ENCODE results near the gene SHC2.

Gene SHC2, protein sequence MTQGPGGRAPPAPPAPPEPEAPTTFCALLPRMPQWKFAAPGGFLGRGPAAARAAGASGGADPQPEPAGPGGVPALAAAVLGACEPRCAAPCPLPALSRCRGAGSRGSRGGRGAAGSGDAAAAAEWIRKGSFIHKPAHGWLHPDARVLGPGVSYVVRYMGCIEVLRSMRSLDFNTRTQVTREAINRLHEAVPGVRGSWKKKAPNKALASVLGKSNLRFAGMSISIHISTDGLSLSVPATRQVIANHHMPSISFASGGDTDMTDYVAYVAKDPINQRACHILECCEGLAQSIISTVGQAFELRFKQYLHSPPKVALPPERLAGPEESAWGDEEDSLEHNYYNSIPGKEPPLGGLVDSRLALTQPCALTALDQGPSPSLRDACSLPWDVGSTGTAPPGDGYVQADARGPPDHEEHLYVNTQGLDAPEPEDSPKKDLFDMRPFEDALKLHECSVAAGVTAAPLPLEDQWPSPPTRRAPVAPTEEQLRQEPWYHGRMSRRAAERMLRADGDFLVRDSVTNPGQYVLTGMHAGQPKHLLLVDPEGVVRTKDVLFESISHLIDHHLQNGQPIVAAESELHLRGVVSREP

DNA sequence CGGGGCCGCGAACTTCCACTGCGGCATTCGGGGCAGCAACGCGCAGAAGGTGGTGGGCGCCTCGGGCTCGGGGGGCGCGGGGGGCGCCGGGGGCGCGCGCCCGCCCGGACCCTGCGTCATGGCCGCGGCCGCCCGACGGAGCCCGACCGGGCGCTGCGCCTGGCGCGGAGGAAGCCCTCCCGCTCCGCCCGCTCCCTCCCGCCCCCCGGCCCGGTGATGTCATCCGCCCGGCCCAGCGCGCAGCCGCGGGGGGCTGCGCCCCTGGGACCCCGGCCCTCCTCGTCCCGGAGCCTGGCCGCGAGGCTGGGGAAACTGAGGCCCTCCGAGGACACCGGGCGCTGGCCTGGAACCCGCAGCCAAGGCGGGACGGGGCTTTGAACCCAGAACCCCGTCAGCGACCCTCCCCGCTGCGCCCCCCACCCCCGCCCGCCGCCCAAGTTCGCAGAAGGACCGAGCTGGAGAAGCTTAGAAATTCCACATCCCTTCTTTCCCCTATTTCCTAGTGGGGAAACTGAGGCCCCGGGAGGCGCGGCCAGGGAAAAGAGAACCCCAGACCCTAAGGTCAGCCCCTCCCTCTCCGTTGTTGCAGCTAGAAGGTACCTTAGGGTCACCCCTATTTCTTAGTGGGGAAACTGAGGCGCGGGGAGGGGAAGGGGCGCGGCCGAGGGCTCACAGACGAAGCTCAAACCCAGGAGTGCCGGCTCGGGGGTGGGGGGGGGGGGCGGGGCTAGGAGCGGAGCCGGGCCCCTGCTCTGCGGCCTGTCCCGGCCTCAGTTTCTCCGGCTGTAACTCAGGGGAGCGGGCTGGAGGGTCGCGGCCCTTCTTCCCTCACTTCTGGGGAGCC, at the start of gene SHC2:
TSS of gene SHC2 (minus strand) at position 157 of the 844 bp plus-strand sequence. CDS start at position 120, 37 bp downstream.
- no peak for ATAC-seq

DNA sequence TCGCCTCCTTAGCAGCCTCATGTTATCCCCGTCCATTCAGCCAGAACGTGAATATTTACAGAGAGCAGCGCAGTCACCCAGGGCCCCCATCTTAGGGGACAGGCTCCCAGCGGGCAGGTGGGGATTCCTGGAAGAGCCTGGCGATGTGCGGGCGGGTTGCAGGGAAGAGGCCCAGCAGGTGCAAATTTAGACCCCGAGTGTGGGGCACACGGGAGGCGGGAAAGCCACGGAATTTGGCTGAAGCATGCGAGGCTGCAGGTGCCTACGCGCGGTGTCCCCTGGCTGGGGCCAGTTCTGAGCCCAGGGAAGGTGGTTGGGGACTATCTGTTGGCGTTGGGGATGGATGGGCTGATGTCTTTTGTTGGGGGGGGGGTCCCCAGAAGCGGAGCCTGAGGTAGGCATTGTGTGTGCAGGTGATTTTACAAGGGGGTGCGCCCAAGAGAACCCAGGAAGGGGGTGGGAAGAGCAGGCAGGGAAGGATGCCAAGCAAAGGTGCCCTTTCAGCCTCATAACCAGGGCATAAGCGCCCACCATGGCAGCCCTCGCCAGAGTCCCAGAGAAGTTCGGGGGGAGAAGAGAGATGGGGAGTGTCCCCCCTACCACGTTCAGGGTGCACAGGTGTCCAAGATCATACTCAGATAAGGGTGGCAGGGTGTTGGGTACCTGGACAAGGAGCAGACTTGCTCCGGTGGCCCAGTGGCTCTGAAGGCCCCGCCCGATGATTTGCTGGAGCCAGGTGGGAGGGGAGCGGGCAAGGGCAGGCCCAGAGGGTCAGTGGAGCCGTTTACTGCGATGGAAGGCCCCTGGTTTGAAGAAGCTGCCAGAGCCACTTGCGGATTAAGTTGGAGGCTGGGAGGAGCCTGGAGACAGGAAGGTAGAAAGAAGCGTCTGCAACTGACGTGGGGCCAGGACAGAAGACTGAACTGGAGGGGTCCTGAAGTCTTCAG, 47.6 kb upstream of the SHC2 start:
- ATAC-seq: no peak
- no peaks in the 10 kb centered on the region for H3K27me3 Mint-ChIP-seq
- peak overlapping the region; percentile 97 for H3K27ac Mint-ChIP-seq
- H3K4me3 Mint-ChIP-seq: peak overlapping the region; percentile 94
- H3K9me3 Mint-ChIP-seq: no peaks in the 10 kb centered on the region
- peaks cover 41% of the 10 kb centered on the region for H3K4me1 Mint-ChIP-seq
- peaks cover 14% of the 10 kb centered on the region for H3K36me3 Mint-ChIP-seq

More for the DNA sequence above, at the start of gene SHC2:
- Mint-ChIP-seq H3K27ac (no peak within 1 kb of the TSS), H3K9me3 (peaks cover 14% of the 10 kb centered on the region), H3K36me3 (no peaks in the 10 kb centered on the region), H3K4me3 (peak within 1 kb of the TSS; percentile 63), H3K4me1 (no peaks in the 10 kb centered on the region), H3K27me3 (peaks cover 52% of the 10 kb centered on the region)

DNA sequence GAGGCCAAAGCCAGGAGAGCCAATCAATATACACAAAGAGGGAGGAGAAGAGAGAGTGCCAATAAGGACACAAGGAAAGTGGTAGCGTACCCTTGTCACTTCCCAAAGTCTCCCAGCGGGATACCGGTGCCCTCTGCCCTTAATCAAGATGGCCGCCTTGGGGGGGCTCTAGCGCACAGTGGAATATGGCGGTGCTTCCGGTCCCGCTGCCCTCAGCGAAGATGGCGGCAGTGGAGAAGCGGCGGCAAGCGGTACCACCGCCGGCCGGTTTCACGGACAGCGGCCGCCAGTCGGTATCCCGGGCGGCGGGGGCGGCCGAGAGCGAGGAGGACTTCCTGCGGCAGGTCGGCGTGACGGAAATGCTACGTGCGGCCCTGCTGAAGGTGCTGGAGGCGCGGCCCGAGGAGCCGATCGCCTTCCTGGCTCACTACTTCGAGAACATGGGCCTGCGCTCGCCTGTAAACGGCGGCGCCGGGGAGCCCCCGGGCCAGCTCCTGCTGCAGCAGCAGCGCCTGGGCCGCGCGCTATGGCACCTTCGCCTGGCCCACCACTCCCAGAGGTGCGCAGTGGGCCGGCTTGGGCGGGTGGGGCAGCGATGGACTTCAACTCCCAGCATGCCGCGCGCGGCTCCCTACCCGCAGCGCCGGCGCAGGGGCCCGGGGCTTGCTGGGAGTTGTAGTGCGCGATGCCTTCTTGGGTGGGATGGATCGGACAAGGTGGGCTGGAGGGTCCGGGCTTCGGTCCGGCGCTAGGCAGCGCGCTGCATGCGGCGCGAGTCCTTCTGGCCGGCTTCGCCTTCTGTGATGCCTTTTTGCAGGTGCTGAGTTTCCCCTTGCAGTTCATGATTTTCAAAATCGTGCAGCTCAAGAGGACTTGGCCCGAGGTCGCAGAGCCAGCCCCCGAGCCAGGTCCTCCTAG, 46.7 kb upstream of the SHC2 start, which contains the start of gene TPGS1:
TSS of gene TPGS1 (plus strand) at position 212 of the 918 bp plus-strand sequence. CDS start at position 222, 10 bp downstream.
- H3K36me3 Mint-ChIP-seq: peaks cover 14% of the 10 kb centered on the region
- peak within 1 kb of the TSS; percentile 97 for H3K27ac Mint-ChIP-seq
- H3K4me3 Mint-ChIP-seq: peak within 1 kb of the TSS; percentile 94
- no peaks in the 10 kb centered on the region for H3K27me3 Mint-ChIP-seq
- peaks cover 41% of the 10 kb centered on the region for H3K4me1 Mint-ChIP-seq
- H3K9me3 Mint-ChIP-seq: no peaks in the 10 kb centered on the region
- ATAC-seq: peak; percentile 82

DNA sequence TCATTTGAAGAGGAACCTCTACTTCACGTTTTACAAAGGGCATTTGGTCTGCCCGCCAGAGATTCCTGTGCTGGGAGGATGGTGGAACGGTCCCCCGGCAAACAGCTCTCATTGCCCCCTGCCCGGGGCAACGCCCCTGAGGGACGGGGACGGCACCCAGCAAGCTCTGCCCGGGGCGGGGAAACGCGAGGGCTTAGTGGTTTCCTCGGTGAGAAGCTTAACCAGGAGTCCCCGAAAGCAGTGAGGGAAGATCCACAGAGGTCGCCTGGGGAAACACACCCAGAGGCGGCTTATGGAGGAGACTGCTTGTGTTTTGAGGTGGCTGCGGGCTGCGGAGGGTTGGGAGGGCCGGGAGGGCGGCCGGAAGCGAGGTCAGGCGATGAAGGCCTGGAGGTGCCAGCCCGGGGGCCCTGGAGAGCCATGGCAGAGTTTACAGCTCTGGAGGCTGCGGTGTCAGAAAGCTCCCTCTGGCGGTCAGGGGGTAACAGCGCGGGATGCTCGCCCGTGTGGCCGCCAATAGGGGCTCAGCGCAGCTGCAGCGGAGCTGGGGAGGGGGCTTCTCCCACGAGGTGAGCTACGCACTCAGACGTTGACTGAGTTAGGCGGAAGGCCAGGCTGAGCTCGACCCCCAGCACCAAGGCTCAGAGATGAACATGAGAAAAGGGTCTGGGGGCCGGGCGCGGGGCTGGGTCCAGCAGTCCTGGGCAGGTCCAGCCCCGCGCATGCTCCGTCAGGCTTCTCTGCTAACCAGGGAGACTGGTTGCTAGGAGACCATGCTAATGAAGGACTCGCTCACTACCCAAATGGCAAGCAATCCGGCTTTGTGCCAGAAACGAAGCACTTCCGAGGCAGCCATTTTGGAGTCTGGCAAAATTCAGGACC, 45.8 kb upstream of the SHC2 start:
- peak overlapping the region; percentile 97 for H3K27ac Mint-ChIP-seq

DNA sequence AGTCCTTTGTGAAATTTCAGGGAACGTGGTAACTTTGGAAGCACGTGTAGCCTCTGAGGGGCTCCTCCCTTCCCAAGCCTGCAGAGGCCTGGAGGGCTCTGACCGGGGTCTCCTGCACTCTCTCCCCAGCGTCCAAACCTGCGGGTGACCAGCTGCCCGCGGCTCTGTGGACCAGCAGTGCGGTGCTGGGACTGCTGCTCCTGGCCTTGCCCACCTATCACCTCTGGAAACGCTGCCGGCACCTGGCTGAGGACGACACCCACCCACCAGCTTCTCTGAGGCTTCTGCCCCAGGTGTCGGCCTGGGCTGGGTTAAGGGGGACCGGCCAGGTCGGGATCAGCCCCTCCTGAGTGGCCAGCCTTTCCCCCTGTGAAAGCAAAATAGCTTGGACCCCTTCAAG, 43.8 kb upstream of the SHC2 start:
- Mint-ChIP-seq H3K27ac (no peak overlapping the region), H3K36me3 (peaks cover 14% of the 10 kb centered on the region), H3K27me3 (peaks cover 3% of the 10 kb centered on the region), H3K9me3 (no peaks in the 10 kb centered on the region), H3K4me1 (peaks cover 19% of the 10 kb centered on the region), H3K4me3 (no peak overlapping the region)
- ATAC-seq: no peak

More for the DNA sequence above, 45.8 kb upstream of the SHC2 start:
- H3K9me3 Mint-ChIP-seq: no peaks in the 10 kb centered on the region
- peaks cover 33% of the 10 kb centered on the region for H3K4me1 Mint-ChIP-seq
- H3K36me3 Mint-ChIP-seq: peaks cover 14% of the 10 kb centered on the region
- peak; percentile 89 for ATAC-seq
- no peaks in the 10 kb centered on the region for H3K27me3 Mint-ChIP-seq
- peak overlapping the region; percentile 94 for H3K4me3 Mint-ChIP-seq

DNA sequence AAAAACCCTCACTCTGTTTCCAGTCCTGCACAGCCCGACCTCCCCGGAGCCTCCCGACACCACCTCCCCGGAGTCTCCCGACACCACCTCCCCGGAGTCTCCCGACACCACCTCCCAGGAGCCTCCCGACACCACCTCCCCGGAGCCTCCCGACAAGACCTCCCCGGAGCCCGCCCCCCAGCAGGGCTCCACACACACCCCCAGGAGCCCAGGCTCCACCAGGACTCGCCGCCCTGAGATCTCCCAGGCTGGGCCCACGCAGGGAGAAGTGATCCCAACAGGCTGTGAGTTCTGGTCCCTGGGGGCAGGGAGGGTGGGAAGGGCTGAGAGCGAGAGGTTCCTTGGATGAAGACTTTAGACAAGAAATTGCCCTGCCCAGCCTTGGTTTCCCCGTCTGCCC, 40.8 kb upstream of the SHC2 start:
- H3K4me1 Mint-ChIP-seq: peaks cover 20% of the 10 kb centered on the region
- no peak overlapping the region for H3K4me3 Mint-ChIP-seq
- no peak for ATAC-seq
- H3K9me3 Mint-ChIP-seq: no peaks in the 10 kb centered on the region
- H3K27ac Mint-ChIP-seq: no peak overlapping the region
- H3K36me3 Mint-ChIP-seq: peaks cover 6% of the 10 kb centered on the region
- peaks cover 23% of the 10 kb centered on the region for H3K27me3 Mint-ChIP-seq

DNA sequence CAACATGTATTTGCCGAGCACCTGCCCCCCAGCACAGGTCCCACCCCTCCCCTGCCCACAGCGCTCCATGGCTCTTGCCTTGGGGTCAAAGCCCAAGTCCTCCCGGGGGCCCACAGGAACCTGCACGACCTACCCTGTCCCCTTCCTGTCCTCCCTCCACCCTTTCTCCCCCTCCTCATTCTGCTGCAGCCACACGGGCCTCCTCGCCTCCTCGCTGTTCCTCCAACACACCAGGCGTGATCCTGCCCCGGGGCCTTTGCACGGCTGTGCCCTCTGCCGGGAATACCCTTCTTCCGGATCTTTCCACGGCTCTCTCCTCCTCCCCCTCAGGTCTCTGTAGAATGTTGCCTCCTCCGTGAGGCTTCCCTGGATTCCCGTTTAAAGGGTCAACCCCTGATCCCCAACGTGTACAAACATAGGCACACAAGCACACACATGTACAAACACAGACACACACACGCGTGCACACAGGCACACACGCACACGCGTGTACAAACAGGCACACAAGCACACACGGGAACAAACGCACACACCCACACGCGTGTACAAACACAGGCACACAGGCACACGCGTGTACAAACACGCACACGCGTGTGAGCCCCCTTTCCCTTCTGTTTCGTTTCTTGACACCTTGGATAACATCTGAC, 38.3 kb upstream of the SHC2 start:
- H3K4me3 Mint-ChIP-seq: no peak overlapping the region
- peaks cover 15% of the 10 kb centered on the region for H3K4me1 Mint-ChIP-seq
- ATAC-seq: no peak
- no peak overlapping the region for H3K27ac Mint-ChIP-seq
- H3K36me3 Mint-ChIP-seq: peaks cover 6% of the 10 kb centered on the region
- H3K27me3 Mint-ChIP-seq: peaks cover 42% of the 10 kb centered on the region
- H3K9me3 Mint-ChIP-seq: no peaks in the 10 kb centered on the region

DNA sequence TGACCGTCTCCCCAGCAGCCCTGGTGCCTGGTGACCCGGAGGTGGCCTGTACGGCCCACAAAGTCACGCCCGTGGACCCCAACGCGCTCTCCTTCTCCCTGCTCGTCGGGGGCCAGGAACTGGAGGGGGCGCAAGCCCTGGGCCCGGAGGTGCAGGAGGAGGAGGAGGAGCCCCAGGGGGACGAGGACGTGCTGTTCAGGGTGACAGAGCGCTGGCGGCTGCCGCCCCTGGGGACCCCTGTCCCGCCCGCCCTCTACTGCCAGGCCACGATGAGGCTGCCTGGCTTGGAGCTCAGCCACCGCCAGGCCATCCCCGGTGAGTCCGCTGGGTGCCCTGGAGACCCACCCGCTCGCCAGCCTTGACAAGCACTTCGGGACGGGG, 37.7 kb upstream of the SHC2 start:
- Mint-ChIP-seq H3K27me3 (peaks cover 42% of the 10 kb centered on the region), H3K4me3 (peak overlapping the region; percentile 8), H3K9me3 (peaks cover 3% of the 10 kb centered on the region), H3K4me1 (peaks cover 21% of the 10 kb centered on the region), H3K36me3 (peaks cover 6% of the 10 kb centered on the region), H3K27ac (no peak overlapping the region)
- ATAC-seq: no peak

DNA sequence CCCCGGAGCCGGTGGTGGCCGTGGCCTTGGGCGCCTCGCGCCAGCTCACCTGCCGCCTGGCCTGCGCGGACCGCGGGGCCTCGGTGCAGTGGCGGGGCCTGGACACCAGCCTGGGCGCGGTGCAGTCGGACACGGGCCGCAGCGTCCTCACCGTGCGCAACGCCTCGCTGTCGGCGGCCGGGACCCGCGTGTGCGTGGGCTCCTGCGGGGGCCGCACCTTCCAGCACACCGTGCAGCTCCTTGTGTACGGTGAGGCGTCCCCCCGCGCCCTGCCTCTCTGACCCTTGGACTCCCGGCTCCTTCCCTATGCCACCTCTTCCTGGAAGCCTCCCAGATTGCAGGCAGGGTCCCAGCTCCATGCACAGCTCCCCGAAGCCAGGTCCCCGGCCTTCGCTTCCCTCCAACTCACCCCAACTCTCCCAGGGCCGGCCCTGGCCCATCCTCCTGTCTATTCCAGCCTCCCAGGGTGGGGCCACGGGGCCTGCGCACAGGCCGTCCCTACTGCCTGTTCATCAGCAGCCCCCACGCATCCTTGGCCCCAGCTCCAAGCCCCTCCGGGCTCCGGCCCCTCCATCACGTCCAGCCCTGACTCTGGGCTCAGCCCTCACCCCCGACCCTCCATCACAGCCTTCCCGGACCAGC, 37.2 kb upstream of the SHC2 start:
- H3K4me3 Mint-ChIP-seq: peak overlapping the region; percentile 8
- no peak for ATAC-seq
- H3K27ac Mint-ChIP-seq: no peak overlapping the region
- peaks cover 42% of the 10 kb centered on the region for H3K27me3 Mint-ChIP-seq
- peaks cover 6% of the 10 kb centered on the region for H3K36me3 Mint-ChIP-seq
- H3K4me1 Mint-ChIP-seq: peaks cover 22% of the 10 kb centered on the region
- peaks cover 3% of the 10 kb centered on the region for H3K9me3 Mint-ChIP-seq

DNA sequence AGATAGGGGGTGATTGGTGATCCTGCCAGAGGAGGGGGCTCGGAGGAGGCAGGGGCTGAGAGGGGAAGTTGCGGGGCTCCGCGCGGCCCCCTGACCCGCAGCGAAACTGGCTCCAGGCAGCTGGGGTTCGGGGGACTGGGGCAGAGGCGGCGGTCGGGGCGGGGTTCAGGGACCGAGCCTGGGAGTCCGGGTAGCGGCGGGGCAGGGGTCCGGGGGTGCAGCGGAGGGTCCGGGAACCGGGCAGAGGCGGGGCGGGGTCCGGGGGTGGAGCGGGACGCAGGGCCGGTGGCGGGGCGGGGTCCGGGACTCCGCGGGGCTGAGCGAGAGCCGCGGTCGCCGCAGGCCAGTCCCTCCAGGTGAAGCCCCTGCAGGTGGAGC, 36.6 kb upstream of the SHC2 start:
- peaks cover 6% of the 10 kb centered on the region for H3K36me3 Mint-ChIP-seq
- peaks cover 22% of the 10 kb centered on the region for H3K4me1 Mint-ChIP-seq
- peaks cover 3% of the 10 kb centered on the region for H3K9me3 Mint-ChIP-seq
- peak; percentile 17 for ATAC-seq
- no peak overlapping the region for H3K4me3 Mint-ChIP-seq
- H3K27ac Mint-ChIP-seq: no peak overlapping the region
- peaks cover 42% of the 10 kb centered on the region for H3K27me3 Mint-ChIP-seq

DNA sequence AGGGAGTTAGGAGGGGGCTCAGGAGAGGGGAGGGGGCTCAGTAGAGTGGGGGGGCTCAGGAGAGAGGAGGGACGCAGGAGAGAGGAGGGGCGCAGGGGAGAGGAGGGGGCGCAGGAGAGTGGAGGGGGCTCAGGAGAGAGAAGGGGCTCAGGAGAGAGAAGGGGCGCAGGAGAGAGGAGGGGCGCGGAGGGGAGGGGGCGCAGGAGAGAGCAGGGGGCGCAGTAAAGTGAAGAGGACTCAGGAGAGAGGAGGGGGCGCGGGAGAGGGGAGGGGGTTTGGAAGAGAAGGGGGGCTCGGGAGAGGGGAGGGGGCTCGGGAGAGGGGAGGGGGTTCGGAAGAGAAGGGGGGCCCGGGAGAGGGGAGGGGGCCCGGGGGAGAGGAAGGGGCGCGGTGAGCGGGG, 36.2 kb upstream of the SHC2 start:
- H3K27ac Mint-ChIP-seq: no peak overlapping the region
- peaks cover 3% of the 10 kb centered on the region for H3K9me3 Mint-ChIP-seq
- H3K27me3 Mint-ChIP-seq: peaks cover 42% of the 10 kb centered on the region
- no peak for ATAC-seq
- H3K4me3 Mint-ChIP-seq: no peak overlapping the region
- peaks cover 22% of the 10 kb centered on the region for H3K4me1 Mint-ChIP-seq
- peaks cover 6% of the 10 kb centered on the region for H3K36me3 Mint-ChIP-seq

DNA sequence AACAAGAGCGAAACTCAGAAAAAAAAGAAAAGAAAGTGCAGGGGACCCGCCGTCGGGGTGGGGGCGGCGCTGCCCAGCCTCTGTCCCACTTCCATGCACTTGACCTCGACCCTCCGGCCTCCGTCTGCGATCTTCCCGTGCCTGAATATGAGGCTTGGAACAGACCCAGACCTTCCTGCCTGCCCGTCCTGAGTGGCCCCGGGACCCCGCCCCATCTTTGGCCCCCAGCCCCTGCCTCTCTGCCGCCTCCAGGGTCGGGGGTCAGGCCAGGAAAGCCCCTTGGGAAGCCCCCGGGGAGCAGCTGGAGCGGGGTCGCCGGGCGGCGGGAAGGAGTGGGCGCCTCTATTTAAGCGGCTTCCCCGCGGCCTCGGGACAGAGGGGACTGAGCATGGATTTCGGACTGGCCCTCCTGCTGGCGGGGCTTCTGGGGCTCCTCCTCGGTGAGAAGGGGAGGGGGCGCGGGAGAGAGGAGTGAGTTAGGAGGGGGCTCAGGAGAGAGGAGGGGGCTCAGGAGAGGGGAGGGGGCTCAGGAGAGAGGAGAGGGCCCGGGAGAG, 35.4 kb upstream of the SHC2 start, which contains the start of gene MADCAM1:
TSS of gene MADCAM1 (plus strand) at position 375 of the 554 bp plus-strand sequence. CDS start at position 389, 14 bp downstream.
- peaks cover 22% of the 10 kb centered on the region for H3K4me1 Mint-ChIP-seq
- peaks cover 3% of the 10 kb centered on the region for H3K9me3 Mint-ChIP-seq
- H3K36me3 Mint-ChIP-seq: peaks cover 6% of the 10 kb centered on the region
- H3K27me3 Mint-ChIP-seq: peaks cover 42% of the 10 kb centered on the region
- no peak within 1 kb of the TSS for H3K4me3 Mint-ChIP-seq
- no peak for ATAC-seq
- H3K27ac Mint-ChIP-seq: no peak within 1 kb of the TSS
